Erythroblast (primary cell): ENCODE results near the gene LHFPL6.

Source experiments
- DNase-seq, 2 experiments: peaks; one replicate each; lab custom pipeline; 2025; lab: John Stamatoyannopoulos, UW
- GATA1 ChIP-seq: IDR thresholded peaks from 2 replicates; pipeline ENCODE4 v1.6.1; 2011; ENCODE audit warnings: low read depth, mild to moderate bottlenecking, control low read depth, low read length, moderate library complexity
- POLR2A ChIP-seq: IDR thresholded peaks from 2 replicates; pipeline ENCODE4 v1.6.1; 2011; ENCODE audit warnings: mild to moderate bottlenecking, low read length

Gene LHFPL6

DNA sequence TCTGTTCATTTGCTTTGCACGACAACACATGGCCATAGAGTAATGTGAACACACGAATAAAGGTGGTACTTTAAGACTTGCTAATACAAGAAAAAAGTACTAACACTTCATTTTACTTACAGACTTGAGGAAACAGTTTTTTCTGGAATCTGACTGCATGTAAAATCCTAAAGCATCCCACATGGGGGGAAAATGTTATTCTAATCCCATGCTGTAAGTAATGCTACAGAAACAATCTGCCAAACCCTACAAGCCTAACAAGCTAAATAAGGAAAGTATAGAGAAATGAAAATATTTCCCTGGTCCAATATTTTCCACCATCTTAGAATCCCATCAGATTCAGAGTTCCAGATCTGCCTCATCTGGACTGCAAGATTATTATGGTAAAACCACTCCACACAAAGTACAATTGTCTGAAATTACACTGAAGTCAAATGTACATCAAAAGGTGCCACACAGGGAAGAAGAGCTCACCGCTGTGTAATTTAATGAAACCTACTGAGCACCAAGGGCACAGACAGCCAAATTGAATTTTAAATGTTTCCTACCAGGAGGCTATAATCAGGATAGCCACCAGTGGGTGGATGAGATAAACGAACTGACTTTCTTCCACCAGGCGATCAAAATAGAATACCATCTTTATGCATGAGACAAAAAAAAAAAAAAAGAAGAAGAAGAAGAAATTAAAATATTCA is 22.0 kb downstream of the LHFPL6 start:
- no peak for DNase-seq
- TF ChIP-seq GATA1 (no peak), POLR2A (no peak)

DNA sequence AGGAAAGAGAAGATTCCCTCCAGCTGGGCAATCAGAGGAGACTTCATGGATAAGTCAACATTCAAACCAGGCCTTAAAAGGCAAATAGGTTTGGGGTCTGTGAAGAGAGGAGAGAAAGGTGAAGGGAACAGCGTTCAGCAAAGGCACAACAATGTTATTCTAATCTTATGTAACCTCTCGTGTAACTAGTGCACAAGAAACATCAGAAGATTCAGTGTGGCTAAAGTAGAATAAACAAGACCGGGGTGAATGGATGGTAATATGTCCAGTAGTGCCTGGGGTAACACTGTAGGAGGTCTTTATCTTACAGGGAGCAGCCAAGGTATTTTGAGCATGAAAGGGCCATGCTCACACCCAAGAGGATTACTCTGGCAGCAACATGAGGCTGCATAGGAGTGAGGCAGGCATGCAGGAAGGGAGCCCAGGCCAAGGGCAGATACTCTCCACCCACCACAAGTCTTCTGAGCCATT is 24.1 kb downstream of the LHFPL6 start:
- TF ChIP-seq POLR2A = no peak
- DNase-seq = no peak

DNA sequence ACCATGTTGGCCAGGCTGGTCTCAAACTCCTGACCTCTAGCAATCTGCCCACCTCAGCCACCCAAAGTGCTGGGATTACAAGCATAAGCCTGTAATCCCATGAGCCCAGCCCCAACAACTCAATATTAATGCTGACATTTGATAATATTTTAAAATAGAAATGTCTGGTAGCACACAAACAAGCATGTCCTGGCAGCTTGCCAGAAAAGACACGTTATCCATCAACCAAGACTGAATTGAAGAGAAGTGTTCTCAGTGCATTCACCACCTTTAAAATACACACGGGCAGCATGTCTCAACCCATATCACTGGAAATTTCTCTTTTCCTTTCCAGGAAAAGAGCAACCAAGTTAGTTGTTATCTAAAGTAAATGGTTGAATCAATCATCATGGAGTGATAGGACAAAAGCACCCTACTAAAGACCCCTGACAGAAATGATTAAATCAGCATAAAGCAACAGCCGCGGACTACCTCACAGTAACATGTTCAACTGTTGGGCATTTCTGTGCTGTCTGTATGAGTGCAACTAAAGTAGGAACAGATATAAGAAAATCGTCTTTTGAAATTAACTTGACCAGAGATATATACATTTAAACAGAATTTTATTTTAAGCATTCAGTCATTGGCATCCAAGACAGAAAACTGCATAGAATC is 25.0 kb downstream of the LHFPL6 start:
- no peak for TF ChIP-seq POLR2A
- no peak for TF ChIP-seq GATA1
- peak in 1 of 2 experiments; percentile 4 for DNase-seq

DNA sequence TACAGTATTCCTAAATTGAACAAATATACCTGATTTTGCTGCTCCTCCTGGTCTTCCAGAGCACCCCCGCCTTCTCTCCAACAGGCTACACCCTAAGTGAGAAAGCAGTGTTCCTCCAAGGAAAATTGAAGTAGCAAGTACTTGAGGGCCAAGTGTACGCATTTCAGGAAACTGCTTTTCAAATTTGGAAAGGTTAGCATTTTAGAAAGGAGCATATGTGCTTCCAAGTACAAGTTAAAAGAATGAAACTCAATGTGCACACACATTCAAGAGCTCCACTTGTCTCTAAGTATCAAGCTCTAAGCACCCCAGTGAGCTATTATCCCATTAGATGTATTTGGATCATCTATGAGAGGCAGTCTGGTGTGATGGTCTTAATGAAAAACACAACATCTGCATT is 25.8 kb downstream of the LHFPL6 start:
- no peak for DNase-seq

DNA sequence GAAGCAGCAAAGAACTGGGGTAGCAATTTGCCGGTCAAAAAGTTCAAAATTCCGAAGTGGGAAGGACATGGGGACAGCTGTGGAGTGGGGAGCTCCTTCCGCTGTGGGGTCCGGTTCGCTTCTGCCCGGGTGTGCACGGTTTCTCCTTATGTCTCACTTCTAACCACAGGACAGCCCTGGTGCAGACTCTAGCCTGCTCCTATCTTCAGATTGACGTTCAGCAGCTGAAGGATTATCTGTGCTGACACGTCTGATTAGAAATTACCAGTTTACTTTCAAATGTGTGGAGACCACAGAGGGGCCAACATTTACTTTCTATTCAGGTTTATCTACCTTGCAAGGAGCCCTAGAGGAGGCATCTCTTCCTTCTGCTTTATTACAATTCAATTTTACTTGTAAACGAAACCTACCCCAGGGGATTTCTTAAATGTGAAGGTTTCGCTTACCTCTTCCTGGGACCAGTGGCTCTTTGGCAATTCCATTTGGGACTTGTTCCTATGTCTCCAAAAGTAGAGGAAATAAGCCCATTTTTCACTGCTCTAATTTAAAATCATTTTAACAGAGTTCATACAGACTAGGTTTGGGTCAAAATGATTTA is 27.3 kb downstream of the LHFPL6 start:
- no peak for TF ChIP-seq POLR2A
- no peak for TF ChIP-seq GATA1
- DNase-seq = no peak

More for the DNA sequence above, 25.8 kb downstream of the LHFPL6 start:
- no peak for TF ChIP-seq GATA1
- no peak for TF ChIP-seq POLR2A

DNA sequence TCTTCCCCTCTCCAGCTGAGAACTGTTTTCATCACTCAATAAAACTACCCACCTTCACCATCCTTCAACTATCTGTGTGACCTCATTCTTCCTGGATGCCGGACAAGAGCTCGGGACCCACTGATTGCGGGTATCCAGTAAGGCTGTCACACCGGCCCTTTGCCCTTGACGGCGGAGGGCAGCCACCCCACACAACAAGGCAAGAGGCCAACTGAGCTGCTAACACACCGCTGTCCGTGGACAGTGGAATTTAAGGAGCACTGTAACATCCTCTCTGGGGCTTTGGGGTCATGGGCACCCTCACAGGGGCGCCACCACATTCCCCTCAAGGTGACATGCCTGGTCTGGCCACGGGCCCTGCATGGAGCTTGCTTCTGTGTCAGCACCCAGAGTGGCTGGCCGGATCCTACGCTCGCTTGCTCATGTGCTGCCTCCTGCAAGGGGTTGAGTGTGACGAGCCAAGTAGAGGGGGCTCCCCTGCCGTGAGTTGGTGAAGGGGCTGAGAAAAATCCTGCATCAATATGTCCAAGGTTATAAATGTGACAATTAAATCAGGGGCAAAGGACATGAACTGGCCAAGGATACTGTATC is 31.4 kb downstream of the LHFPL6 start:
- TF ChIP-seq POLR2A (no peak), GATA1 (no peak)
- no peak for DNase-seq

DNA sequence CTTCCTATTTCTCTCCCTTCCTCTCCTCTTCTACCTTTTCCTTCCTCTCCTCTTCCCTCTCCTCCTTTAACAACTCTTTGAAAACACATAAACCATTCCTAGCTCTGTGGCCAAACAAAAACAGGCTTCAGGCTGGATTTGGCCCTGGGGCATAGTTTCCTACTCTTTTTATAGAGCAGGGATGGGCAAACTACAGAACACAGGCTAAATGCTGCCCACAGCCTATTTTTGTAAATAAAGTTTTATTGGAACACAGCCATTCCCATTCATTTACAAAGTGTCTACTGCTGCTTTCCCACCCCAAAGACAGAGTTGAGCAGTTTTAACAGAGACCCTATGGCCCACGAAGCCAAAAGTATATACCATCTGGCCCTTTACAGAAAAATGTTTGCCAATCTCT is 35.4 kb downstream of the LHFPL6 start:
- no peak for TF ChIP-seq POLR2A
- no peak for TF ChIP-seq GATA1
- DNase-seq = no peak

DNA sequence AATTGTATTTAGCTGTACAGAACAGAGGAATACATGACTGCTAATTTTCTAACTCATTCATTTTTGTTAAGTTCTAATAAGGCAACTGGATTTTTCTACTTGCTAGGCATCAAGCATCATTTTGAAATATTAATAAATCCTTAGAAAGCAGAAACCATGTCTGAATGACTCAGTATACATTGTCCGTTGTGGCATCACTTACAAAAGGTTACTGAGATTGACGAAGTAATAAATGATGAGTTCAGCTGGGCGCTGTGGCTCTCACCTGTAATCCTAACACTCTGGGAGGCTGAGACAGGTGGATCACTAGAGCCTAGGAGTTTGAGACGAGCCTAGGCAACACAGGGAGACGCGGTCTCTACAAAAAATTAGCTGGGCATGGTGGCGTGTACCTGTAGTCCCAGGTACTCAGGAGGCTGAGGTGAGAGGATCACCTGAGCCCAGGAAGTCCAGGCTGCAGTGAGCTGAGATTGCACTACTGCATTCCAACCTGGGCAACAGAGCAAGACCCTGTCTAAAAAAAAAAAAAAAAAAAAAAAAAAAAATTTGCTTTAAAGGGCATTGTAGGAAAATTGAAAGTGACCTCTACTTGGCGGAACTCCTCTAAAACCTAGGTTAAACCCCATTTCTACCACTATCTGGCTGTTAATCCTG is 36.6 kb downstream of the LHFPL6 start:
- no peak for DNase-seq
- no peak for TF ChIP-seq GATA1

DNA sequence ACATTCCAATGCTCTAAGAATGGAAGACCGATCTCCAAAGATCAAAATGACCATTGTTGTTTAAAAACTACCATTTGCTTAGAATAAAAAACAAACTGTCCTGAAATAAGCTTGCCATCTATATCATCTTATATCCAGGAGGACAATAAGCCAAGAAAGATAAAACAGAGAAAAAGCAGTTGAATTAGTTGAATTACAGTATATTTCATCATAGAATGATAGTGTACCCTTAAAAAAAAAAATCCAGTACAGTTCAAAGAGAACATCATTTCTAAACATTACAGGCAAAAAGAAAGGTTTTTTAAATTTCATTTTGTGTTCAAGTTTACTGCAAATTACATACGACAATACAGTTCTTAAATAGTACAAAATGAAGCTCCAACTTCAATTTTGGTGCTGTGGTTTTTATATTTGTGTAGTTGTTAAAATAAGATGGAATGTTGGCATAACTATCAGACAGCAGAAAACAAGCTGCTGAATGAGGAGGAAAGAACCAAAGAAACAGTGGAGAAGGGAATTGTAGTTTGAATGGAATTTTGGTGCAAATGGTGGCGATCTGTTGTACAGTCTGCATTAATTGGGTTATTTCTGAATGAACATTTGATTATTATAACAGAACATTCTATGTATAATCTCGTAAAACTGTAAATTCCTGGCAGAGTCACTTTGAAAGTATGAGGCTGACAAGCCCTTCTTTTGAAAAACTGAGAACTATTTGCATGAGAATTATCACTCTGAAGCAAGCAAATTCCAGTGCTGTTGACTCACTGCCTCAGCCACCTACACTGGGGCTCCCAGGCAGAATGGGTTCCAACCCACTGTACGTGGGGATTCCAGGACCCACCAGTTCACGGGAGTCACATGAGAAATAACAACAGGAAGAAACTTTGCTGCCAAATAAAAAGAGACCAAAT is 37.7 kb downstream of the LHFPL6 start:
- no peak for TF ChIP-seq GATA1
- no peak for TF ChIP-seq POLR2A
- no peak for DNase-seq

DNA sequence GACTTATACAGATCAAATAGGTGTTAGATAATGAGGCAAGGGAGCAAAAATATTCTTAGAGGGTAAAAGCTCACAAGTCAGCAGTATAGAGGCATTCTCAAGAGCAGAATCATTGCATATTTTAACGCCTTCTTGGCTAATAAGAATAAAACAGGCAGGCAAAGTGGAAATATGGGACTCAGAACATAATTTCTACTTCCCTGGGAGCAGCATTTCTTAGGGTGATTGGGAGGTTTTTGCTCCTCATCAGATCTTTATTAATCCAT is 39.6 kb downstream of the LHFPL6 start:
- no peak for DNase-seq
- TF ChIP-seq GATA1 (no peak), POLR2A (no peak)

DNA sequence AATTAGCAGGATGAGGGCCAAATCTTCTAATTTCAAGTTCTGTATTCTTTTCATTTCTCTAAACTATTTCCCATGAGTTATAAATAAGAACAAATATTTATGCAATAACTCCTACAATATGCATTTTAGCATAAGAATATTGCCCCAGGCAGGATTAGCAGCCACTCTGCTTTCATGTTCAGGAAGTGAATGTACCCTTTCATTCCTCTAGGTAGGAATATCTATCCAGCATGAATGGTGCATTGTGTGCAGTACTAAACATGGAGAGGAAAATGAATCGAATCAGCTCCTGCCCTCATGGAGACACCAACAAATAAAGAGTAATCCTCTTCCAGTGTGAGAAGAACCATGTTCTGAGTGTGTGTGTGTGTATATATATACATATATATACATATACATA is 41.0 kb downstream of the LHFPL6 start:
- DNase-seq = no peak
- TF ChIP-seq POLR2A = no peak
- TF ChIP-seq GATA1 = no peak

DNA sequence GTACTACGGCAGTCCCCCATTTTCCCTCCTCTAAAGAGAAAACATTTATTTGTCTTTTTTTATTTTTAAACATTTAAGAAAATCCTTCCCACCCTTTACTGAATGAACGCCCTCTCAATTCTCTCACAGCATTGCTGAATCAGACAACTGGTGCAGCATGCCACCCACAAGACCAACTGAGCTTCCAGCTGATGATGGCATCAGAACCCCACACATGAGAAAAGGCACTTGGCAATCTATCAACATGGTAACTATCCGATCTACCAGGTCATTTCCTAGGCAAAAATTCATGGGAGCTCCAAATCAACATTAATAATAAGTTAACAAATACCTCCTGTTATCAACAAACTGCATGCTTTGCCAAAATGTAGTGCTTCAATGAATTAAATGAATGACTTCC is 43.1 kb downstream of the LHFPL6 start:
- DNase-seq = no peak
- TF ChIP-seq GATA1 (no peak), POLR2A (no peak)
